ENCODE results near the gene SEMA5A.

Gene SEMA5A

DNA sequence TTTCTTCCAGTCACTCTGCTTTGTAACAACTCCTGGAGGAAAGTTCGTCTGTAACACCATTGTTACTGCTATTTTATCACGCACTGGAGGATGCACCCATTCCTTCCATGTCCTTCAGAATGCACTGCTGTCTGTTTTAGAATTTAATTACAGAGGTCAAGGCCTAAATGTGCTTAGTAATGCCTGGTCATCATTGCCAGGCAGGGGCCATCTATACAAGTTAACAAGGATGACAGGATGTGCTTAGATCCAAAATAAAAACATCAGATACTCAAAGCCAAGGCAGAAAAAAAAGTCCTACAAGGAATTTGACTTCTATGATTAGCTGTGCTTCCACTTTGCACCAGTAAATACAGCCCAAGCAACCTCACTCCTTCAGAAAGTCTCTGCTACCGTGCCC is 371.4 kb downstream of the SEMA5A start:
- no peaks in the 10 kb centered on the region for H3K4me1 ChIP-seq (ENCODE audit: control insufficient read depth in 2 of 2, insufficient read depth in 2 of 2, low read length in 2 of 2)
- H3K27me3 ChIP-seq (ENCODE audit: control insufficient read depth in 2 of 2, insufficient read depth in 2 of 2, low read length in 2 of 2): no peaks in the 10 kb centered on the region
- no peak overlapping the region for H3K4me3 ChIP-seq (ENCODE audit: low read length in 2 of 2)
- H3K9me3 ChIP-seq (ENCODE audit: control insufficient read depth in 2 of 2, low read length in 2 of 2): peaks cover 0 to 2% of the 10 kb centered on the region in 2 donors
- no peak overlapping the region for H3K9ac ChIP-seq (ENCODE audit: low read depth in 1 of 2, low read length in 2 of 2)
- H3K36me3 ChIP-seq (ENCODE audit: control insufficient read depth in 2 of 2, insufficient read depth in 2 of 2, low read length in 2 of 2): peaks cover 0 to 4% of the 10 kb centered on the region in 2 donors
- no peak overlapping the region for H3K27ac ChIP-seq (ENCODE audit: low read depth in 2 of 2, low read length in 2 of 2)

DNA sequence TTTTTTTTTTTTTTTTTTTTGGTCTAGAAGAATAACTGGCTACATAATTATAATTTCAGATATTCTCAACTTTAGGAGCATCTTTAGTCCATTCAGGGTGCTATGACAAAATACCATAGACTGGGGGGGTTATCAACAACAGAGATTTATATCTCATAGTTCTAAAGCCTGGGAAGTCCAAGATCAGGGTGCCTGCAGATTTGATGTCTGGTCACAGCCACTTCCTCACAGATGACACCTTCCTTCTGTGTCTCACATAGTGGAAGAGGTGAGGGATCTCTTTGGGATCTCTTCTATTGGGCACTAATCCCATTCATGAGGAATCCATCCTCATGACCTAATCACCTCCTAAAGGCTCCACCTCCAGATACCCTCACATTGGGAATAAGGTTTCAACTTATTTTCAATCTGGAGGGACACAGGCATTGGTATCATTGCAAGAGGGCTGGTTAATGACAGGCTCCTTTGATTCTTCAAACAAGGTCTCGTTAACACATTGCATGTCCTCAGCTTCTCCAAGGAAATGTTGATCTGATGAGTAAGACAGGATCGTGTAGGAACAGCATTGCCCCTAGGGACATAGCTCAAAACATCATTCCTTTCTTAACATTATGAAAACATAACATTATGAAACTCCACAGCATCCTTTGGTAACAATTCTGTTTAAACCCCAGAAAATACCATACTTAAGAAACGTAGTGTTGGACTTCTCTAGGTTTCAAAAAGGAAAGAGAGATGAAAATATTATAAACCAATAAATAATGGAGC is 372.4 kb downstream of the SEMA5A start:
- H3K9me3 ChIP-seq (ENCODE audit: control insufficient read depth in 2 of 2, low read length in 2 of 2): peaks cover 0 to 2% of the 10 kb centered on the region in 2 donors
- H3K36me3 ChIP-seq (ENCODE audit: control insufficient read depth in 2 of 2, insufficient read depth in 2 of 2, low read length in 2 of 2): peaks cover 0 to 4% of the 10 kb centered on the region in 2 donors
- no peaks in the 10 kb centered on the region for H3K27me3 ChIP-seq (ENCODE audit: control insufficient read depth in 2 of 2, insufficient read depth in 2 of 2, low read length in 2 of 2)
- H3K27ac ChIP-seq (ENCODE audit: low read depth in 2 of 2, low read length in 2 of 2): no peak overlapping the region
- H3K4me1 ChIP-seq (ENCODE audit: control insufficient read depth in 2 of 2, insufficient read depth in 2 of 2, low read length in 2 of 2): no peaks in the 10 kb centered on the region
- H3K9ac ChIP-seq (ENCODE audit: low read depth in 1 of 2, low read length in 2 of 2): no peak overlapping the region
- H3K4me3 ChIP-seq (ENCODE audit: low read length in 2 of 2): no peak overlapping the region

DNA sequence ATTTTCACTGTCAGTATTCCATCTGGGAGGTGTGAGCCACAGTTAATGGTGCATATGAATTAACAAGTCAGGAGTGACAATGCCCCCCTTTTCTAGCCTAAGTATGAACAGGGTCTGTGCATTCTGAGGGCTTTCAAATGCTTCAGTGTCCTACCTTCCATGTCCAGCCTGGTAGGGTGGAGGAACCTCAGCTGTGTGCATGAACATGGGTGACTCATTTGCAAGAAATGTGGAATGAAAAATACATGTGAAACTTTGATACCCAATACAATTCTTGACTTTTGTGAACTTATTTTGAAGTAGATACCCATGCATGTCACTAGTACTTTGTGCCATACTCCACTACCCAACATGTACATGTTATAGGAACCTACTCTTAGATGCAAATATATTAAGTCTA is 375.8 kb downstream of the SEMA5A start:
- no peak overlapping the region for H3K4me3 ChIP-seq (ENCODE audit: low read length in 2 of 2)
- no peaks in the 10 kb centered on the region for H3K4me1 ChIP-seq (ENCODE audit: control insufficient read depth in 2 of 2, insufficient read depth in 2 of 2, low read length in 2 of 2)
- H3K36me3 ChIP-seq (ENCODE audit: control insufficient read depth in 2 of 2, insufficient read depth in 2 of 2, low read length in 2 of 2): no peaks in the 10 kb centered on the region
- H3K9ac ChIP-seq (ENCODE audit: low read depth in 1 of 2, low read length in 2 of 2): no peak overlapping the region
- no peaks in the 10 kb centered on the region for H3K9me3 ChIP-seq (ENCODE audit: control insufficient read depth in 2 of 2, low read length in 2 of 2)
- no peaks in the 10 kb centered on the region for H3K27me3 ChIP-seq (ENCODE audit: control insufficient read depth in 2 of 2, insufficient read depth in 2 of 2, low read length in 2 of 2)
- no peak overlapping the region for H3K27ac ChIP-seq (ENCODE audit: low read depth in 2 of 2, low read length in 2 of 2)

DNA sequence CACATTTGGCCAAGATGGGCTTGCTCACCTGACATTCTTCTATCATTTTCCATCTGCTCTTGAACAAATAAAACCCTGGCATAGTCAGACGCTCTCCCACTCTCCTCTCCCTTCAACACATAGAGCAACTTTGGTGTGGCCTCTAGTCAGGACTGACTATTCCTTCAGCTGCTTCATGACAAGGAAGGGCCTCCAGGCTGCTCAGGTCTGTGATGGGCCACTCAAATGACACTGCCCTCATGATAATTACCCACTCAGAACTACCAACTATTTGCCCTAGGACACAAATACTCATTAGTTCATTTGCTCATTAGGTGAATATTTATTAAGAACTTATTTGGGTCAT is 376.3 kb downstream of the SEMA5A start:
- no peaks in the 10 kb centered on the region for H3K36me3 ChIP-seq (ENCODE audit: control insufficient read depth in 2 of 2, insufficient read depth in 2 of 2, low read length in 2 of 2)
- peak overlapping the region in 1 of 2 donors; percentile 16 for H3K27ac ChIP-seq (ENCODE audit: low read depth in 2 of 2, low read length in 2 of 2)
- no peak overlapping the region for H3K4me3 ChIP-seq (ENCODE audit: low read length in 2 of 2)
- H3K4me1 ChIP-seq (ENCODE audit: control insufficient read depth in 2 of 2, insufficient read depth in 2 of 2, low read length in 2 of 2): no peaks in the 10 kb centered on the region
- no peaks in the 10 kb centered on the region for H3K9me3 ChIP-seq (ENCODE audit: control insufficient read depth in 2 of 2, low read length in 2 of 2)
- no peak overlapping the region for H3K9ac ChIP-seq (ENCODE audit: low read depth in 1 of 2, low read length in 2 of 2)
- no peaks in the 10 kb centered on the region for H3K27me3 ChIP-seq (ENCODE audit: control insufficient read depth in 2 of 2, insufficient read depth in 2 of 2, low read length in 2 of 2)

DNA sequence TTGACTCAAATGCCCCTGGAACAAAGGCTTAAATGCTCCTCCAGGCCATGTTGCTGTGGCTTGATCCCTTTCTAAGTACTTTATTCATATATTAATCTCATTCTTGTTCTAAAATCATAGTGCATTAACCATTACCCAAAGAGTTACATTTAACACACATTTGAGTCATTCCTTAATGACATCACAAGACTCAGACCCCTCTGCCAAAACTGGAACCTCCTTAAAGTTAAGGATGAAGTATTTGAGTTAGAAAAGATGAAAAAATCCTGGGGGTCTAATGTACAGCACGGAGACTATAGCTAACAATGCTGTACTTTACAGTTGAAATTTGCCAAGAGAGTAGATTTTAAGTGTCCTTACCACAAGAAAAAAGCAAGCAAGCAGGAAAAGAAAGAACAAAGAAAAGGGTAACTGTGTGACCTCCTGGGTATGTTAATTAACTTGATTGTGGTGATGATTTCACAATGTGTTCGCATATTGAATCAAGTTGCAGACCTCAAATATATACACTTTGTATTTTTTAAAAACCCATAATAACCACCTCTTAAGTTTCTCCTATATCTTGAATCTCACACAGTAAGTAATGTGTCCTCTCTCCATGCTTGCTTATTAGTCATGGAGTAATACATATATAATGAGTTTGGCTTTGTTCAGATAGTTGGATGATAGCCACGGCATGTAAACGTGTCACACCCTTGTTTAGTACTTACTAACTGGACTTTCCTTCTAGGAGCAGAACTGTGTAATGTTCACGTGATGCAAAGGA is 376.9 kb downstream of the SEMA5A start:
- H3K36me3 ChIP-seq (ENCODE audit: control insufficient read depth in 2 of 2, insufficient read depth in 2 of 2, low read length in 2 of 2): no peaks in the 10 kb centered on the region
- H3K4me3 ChIP-seq (ENCODE audit: low read length in 2 of 2): no peak overlapping the region
- no peaks in the 10 kb centered on the region for H3K27me3 ChIP-seq (ENCODE audit: control insufficient read depth in 2 of 2, insufficient read depth in 2 of 2, low read length in 2 of 2)
- H3K9me3 ChIP-seq (ENCODE audit: control insufficient read depth in 2 of 2, low read length in 2 of 2): no peaks in the 10 kb centered on the region
- no peak overlapping the region for H3K9ac ChIP-seq (ENCODE audit: low read depth in 1 of 2, low read length in 2 of 2)
- H3K27ac ChIP-seq (ENCODE audit: low read depth in 2 of 2, low read length in 2 of 2): no peak overlapping the region
- no peaks in the 10 kb centered on the region for H3K4me1 ChIP-seq (ENCODE audit: control insufficient read depth in 2 of 2, insufficient read depth in 2 of 2, low read length in 2 of 2)

DNA sequence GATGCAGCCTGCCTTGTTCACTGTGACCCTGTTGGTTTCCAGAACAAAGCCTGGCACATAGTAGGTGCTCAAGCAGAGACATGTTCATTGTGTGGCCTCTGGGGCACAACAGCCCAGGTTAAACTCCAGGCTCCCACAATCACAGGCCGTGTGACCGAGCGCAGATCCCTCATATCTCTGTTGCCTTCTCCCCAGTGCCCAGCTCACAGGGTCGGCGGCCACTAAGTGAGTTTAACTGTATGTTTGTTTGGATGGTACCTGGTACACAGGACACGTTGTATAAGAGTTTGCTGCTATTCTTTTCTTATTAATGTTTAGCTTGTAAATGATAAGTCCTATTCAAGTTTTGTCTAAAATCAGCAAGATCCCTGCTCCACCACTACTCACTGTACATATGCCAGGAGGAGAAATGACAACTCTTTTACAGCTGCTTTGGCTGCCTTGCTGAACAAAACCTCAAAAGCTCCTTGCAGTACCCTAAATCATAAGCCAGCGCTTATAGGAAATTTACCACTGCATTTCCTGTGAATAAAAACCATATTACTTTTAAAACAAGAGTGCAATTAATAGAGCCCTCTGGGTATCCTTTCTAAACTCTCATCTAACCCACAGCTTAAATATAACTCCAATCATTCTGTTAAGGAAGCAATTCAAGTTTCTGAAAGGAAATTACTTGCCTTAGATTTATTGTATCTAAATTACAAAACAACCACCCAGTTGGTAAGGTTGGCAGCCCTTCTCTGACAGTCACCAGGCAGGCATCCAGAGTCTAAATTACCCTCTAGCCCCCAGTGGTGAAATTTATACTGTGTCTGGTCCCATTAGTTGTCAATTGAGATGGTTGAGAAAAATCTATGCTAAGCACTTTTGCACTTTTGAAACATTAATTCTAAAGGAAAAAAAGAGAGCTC is 379.4 kb downstream of the SEMA5A start:
- Histone ChIP-seq H3K27ac (ENCODE audit: low read depth in 2 of 2, low read length in 2 of 2) (no peak overlapping the region), H3K27me3 (ENCODE audit: control insufficient read depth in 2 of 2, insufficient read depth in 2 of 2, low read length in 2 of 2) (no peaks in the 10 kb centered on the region)

DNA sequence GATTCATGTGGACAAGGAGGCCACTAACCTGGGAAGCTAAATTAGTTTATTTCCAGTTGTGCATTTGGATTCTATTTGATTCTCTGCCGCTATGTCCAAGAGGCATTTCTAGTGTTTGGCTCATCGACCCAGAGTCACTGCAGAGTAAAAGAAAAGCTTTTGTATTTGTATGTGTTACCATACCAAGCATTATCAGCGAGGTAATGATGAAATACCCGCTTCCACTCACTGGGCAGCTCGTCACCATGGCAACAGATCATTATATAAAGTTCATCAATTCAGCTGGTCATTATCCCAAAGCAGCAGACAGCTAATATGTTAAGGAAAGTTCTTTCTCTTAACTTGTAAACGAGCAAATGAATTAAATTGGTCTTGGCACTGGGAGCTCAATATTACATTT is 380.3 kb downstream of the SEMA5A start:
- no peaks in the 10 kb centered on the region for H3K4me1 ChIP-seq (ENCODE audit: control insufficient read depth in 2 of 2, insufficient read depth in 2 of 2, low read length in 2 of 2)
- H3K9ac ChIP-seq (ENCODE audit: low read depth in 1 of 2, low read length in 2 of 2): no peak overlapping the region
- H3K27ac ChIP-seq (ENCODE audit: low read depth in 2 of 2, low read length in 2 of 2): no peak overlapping the region
- H3K36me3 ChIP-seq (ENCODE audit: control insufficient read depth in 2 of 2, insufficient read depth in 2 of 2, low read length in 2 of 2): no peaks in the 10 kb centered on the region
- no peaks in the 10 kb centered on the region for H3K9me3 ChIP-seq (ENCODE audit: control insufficient read depth in 2 of 2, low read length in 2 of 2)
- no peaks in the 10 kb centered on the region for H3K27me3 ChIP-seq (ENCODE audit: control insufficient read depth in 2 of 2, insufficient read depth in 2 of 2, low read length in 2 of 2)
- H3K4me3 ChIP-seq (ENCODE audit: low read length in 2 of 2): no peak overlapping the region

More for the DNA sequence above, 379.4 kb downstream of the SEMA5A start:
- Histone ChIP-seq H3K4me3 (ENCODE audit: low read length in 2 of 2) (no peak overlapping the region), H3K9ac (ENCODE audit: low read depth in 1 of 2, low read length in 2 of 2) (no peak overlapping the region), H3K36me3 (ENCODE audit: control insufficient read depth in 2 of 2, insufficient read depth in 2 of 2, low read length in 2 of 2) (no peaks in the 10 kb centered on the region), H3K9me3 (ENCODE audit: control insufficient read depth in 2 of 2, low read length in 2 of 2) (no peaks in the 10 kb centered on the region), H3K4me1 (ENCODE audit: control insufficient read depth in 2 of 2, insufficient read depth in 2 of 2, low read length in 2 of 2) (no peaks in the 10 kb centered on the region)

DNA sequence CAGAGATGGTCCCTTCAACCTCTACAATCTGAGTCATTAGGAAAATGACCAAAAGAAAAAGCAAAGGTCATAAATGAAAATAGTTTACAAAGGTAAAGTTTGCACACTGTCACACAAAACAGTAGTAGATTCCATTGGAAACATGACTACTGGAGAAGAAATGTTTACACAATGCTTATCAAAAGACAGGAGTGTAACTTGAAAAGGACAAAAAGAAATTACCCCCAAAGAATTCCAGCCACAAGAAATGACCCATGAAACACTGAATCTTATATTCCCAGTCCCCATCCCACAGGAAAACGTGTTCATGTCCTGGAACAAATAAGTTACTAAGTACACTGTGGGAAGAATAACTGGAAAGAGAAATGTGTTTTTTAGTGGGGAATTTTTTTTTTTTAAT is 385.1 kb downstream of the SEMA5A start:
- Histone ChIP-seq H3K27me3 (ENCODE audit: control insufficient read depth in 2 of 2, insufficient read depth in 2 of 2, low read length in 2 of 2) (no peaks in the 10 kb centered on the region), H3K27ac (ENCODE audit: low read depth in 2 of 2, low read length in 2 of 2) (no peak overlapping the region), H3K4me1 (ENCODE audit: control insufficient read depth in 2 of 2, insufficient read depth in 2 of 2, low read length in 2 of 2) (no peaks in the 10 kb centered on the region), H3K36me3 (ENCODE audit: control insufficient read depth in 2 of 2, insufficient read depth in 2 of 2, low read length in 2 of 2) (no peaks in the 10 kb centered on the region), H3K9ac (ENCODE audit: low read depth in 1 of 2, low read length in 2 of 2) (no peak overlapping the region), H3K4me3 (ENCODE audit: low read length in 2 of 2) (no peak overlapping the region), H3K9me3 (ENCODE audit: control insufficient read depth in 2 of 2, low read length in 2 of 2) (no peaks in the 10 kb centered on the region)

DNA sequence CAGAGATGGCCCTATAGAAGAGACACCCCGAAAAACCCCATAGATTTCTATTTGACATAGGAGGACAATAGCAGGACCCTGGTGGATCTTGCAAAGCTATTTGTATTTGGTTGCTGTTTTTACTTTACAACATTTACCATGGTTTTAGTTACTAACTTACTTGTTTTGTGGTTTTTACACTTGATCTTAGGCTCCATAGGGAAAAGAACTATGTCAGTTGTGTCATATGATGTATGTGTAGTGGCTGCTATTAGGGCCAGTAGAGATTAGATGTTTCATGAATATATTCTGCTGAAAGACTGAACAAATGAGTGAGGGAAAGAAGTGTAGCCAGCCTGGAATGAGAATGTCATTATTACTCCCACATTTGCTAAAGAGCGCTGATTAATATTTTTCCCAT is 388.1 kb downstream of the SEMA5A start:
- H3K4me1 ChIP-seq (ENCODE audit: control insufficient read depth in 2 of 2, insufficient read depth in 2 of 2, low read length in 2 of 2): no peaks in the 10 kb centered on the region
- no peak overlapping the region for H3K4me3 ChIP-seq (ENCODE audit: low read length in 2 of 2)
- no peak overlapping the region for H3K9ac ChIP-seq (ENCODE audit: low read depth in 1 of 2, low read length in 2 of 2)
- H3K36me3 ChIP-seq (ENCODE audit: control insufficient read depth in 2 of 2, insufficient read depth in 2 of 2, low read length in 2 of 2): no peaks in the 10 kb centered on the region
- H3K27me3 ChIP-seq (ENCODE audit: control insufficient read depth in 2 of 2, insufficient read depth in 2 of 2, low read length in 2 of 2): no peaks in the 10 kb centered on the region
- H3K27ac ChIP-seq (ENCODE audit: low read depth in 2 of 2, low read length in 2 of 2): no peak overlapping the region
- H3K9me3 ChIP-seq (ENCODE audit: control insufficient read depth in 2 of 2, low read length in 2 of 2): no peaks in the 10 kb centered on the region

DNA sequence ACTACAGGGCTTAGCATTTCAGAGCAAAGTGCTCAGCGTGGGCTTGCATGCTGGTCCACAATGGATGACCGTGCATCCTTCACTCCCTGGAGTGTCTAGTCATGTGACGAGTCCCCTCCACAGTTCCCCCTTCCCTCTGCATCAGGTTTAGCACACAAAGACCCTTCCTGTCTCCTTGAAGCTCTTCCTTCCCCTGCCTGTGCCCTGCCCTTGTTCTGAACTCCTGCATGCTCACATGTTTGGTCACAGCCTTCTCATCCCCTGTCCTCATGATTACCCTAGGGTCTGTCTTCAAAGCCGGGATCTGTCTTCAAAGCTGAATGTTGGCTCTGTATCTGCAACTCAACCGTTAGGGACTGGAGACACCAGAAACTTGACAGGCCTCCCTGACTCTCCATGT is 388.9 kb downstream of the SEMA5A start:
- Histone ChIP-seq H3K9me3 (ENCODE audit: control insufficient read depth in 2 of 2, low read length in 2 of 2) (no peaks in the 10 kb centered on the region), H3K9ac (ENCODE audit: low read depth in 1 of 2, low read length in 2 of 2) (no peak overlapping the region), H3K27me3 (ENCODE audit: control insufficient read depth in 2 of 2, insufficient read depth in 2 of 2, low read length in 2 of 2) (no peaks in the 10 kb centered on the region), H3K36me3 (ENCODE audit: control insufficient read depth in 2 of 2, insufficient read depth in 2 of 2, low read length in 2 of 2) (peaks cover 0 to under 1% of the 10 kb centered on the region in 2 donors), H3K4me3 (ENCODE audit: low read length in 2 of 2) (no peak overlapping the region), H3K4me1 (ENCODE audit: control insufficient read depth in 2 of 2, insufficient read depth in 2 of 2, low read length in 2 of 2) (no peaks in the 10 kb centered on the region), H3K27ac (ENCODE audit: low read depth in 2 of 2, low read length in 2 of 2) (no peak overlapping the region)

Data from mucosa of rectum (tissue), 2 donors.